K562 (cell line): ENCODE measurements around the gene SH3BP4. TPM values are rescaled to one million over a fixed set of nuclear protein-coding genes. Genes with fewer than 3 reads are reported as not detected.

Experiments used
- ATAC-seq: fragments of 200-7000 bp; cut with Tn5 transposase; 3 replicates; pipeline ENCODE4 v1.9.1; 2020; ENCODE audit warnings: moderate library complexity
- BruUV-seq: library from RNA; stranded (reverse); fragments of 400-500 nt; replicated peaks from 2 replicates; lab custom pipeline; 2021; lab: Mats Ljungman, UMichigan
- CTCF ChIA-PET: fragments of 300-600 bp; formaldehyde crosslinking; extraction: SDS; loops from one replicate; lab custom pipeline; 2021; ENCODE audit warnings: low intra/inter-chr PET ratio; lab: Yijun Ruan, JAX
- POLR2A ChIA-PET: fragments of 300-600, 350-650 bp; sonication (Branson Sonifier 250); formaldehyde crosslinking; extraction: SDS; loops from one replicate; lab custom pipeline; 2021; ENCODE audit warnings: antibody characterized with exemption, inconsistent platforms; lab: Yijun Ruan, JAX
- DNase-seq, 4 experiments: peaks; one replicate each; pipeline versions ENCODE4 v3.0.0 to v3.0.0-alpha.2; 2011 to 2018; ENCODE audit warnings: low spot score in 3 of 4, mixed read lengths in 3 of 4; ENCODE audit errors: extremely low read depth in 1 of 4
- FAIRE-seq: peaks from 2 replicates; lab custom pipeline; 2011; peaks lifted over from hg19 to GRCh38; lab: Jason Lieb, UNC
- H2AFZ ChIP-seq: 2 replicates; pipeline ENCODE4 v1.6.0; 2011; ENCODE audit warnings: low read depth, low read length, control low read depth, inconsistent platforms
- H3K27ac ChIP-seq: fragments of 200-600 bp; 3 replicates; pipeline ENCODE4 v1.8.0; 2011; ENCODE audit warnings: low read depth, mild to moderate bottlenecking, control low read depth, inconsistent platforms, low read length, moderate library complexity, mixed read lengths; ENCODE audit errors: extremely low read depth
- H3K27me3 ChIP-seq, 2 experiments: fragments of 300-600 bp in 1 of 2; 2 replicates in 1 of 2; 3 replicates in 1 of 2; pipeline versions ENCODE4 v1.6.0 to v1.8.0; 2011; ENCODE audit warnings: inconsistent platforms in 2 of 2, low read length in 2 of 2, mild to moderate bottlenecking in 1 of 2, mixed read lengths in 1 of 2, moderate library complexity in 1 of 2; ENCODE audit not compliant: control insufficient read depth in 2 of 2, insufficient read depth in 2 of 2
- H3K36me3 ChIP-seq: fragments of 300-600 bp; 3 replicates; pipeline ENCODE4 v1.8.0; 2011; ENCODE audit warnings: mild to moderate bottlenecking, low read length, inconsistent platforms; ENCODE audit not compliant: control insufficient read depth, insufficient read depth
- H3K4me1 ChIP-seq, 2 experiments: fragments of 200-600 bp in 1 of 2; replicated peaks in 1 of 2; 2 replicates in 1 of 2; 3 replicates in 1 of 2; pipeline versions ENCODE4 v1.5.1 to v1.8.0; 2011; ENCODE audit warnings: inconsistent platforms in 2 of 2, low read length in 2 of 2, mild to moderate bottlenecking in 1 of 2, mixed read lengths in 1 of 2, moderate library complexity in 1 of 2; ENCODE audit not compliant: control insufficient read depth in 2 of 2, insufficient read depth in 2 of 2
- H3K4me2 ChIP-seq: 2 replicates; pipeline ENCODE4 v1.6.1; 2011; ENCODE audit warnings: low read length, control low read depth, inconsistent platforms, mixed read lengths; ENCODE audit not compliant: insufficient read depth
- H3K4me3 ChIP-seq: fragments of 200-600 bp; sonication (generic), shearing (Covaris generic); 2 replicates; pipeline ENCODE4 v1.5.1; 2016; ENCODE audit warnings: control low read depth, inconsistent platforms
- H3K79me2 ChIP-seq: fragments of 200-600 bp; 3 replicates; pipeline ENCODE4 v1.8.0; 2011; ENCODE audit warnings: low read length, inconsistent platforms; ENCODE audit not compliant: control insufficient read depth, insufficient read depth
- H3K9ac ChIP-seq, 2 experiments: 2 replicates each; pipeline versions ENCODE4 v1.6.0 to v1.6.1; 2011; ENCODE audit warnings: low read depth in 2 of 2, low read length in 2 of 2, control low read depth in 1 of 2, inconsistent platforms in 1 of 2, mild to moderate bottlenecking in 1 of 2, mixed read lengths in 1 of 2; ENCODE audit not compliant: insufficient read depth in 1 of 2
- H3K9me1 ChIP-seq: one replicate; pipeline ENCODE4 v1.6.0; 2011; ENCODE audit warnings: inconsistent platforms, mild to moderate bottlenecking, low read length, moderate library complexity; ENCODE audit not compliant: control insufficient read depth, insufficient read depth
- H3K9me3 ChIP-seq: replicated peaks from 2 replicates; pipeline ENCODE4 v1.5.1; 2011; ENCODE audit warnings: low read depth, low read length, inconsistent platforms; ENCODE audit not compliant: control insufficient read depth, insufficient read depth
- H4K20me1 ChIP-seq: replicated peaks from 2 replicates; pipeline ENCODE4 v1.6.1; 2011; ENCODE audit warnings: low read length, inconsistent platforms, mixed read lengths; ENCODE audit not compliant: control insufficient read depth, insufficient read depth
- CREBBP ChIP-seq: IDR thresholded peaks from one replicate; pipeline ENCODE4 v1.6.1; 2012; ENCODE audit warnings: low read depth, mild to moderate bottlenecking, control low read depth, inconsistent platforms, low read length
- EHMT2 ChIP-seq: fragments of 450-650 bp; IDR thresholded peaks from 2 replicates; pipeline ENCODE4 v1.6.1; 2018; ENCODE audit warnings: antibody characterized with exemption
- ETV1 ChIP-seq: fragments of 450-650 bp; conservative IDR thresholded peaks from 2 replicates; pipeline ENCODE4 v1.6.1; 2016; ENCODE audit warnings: missing genetic modification characterization, control low read depth, low read depth, missing compliant biosample characterization
- FOXJ3 ChIP-seq: sonication (generic); formaldehyde crosslinking; IDR thresholded peaks from 2 replicates; pipeline ENCODE4 v1.4.0; 2020; ENCODE audit warnings: mild to moderate bottlenecking, missing genetic modification reagents
- HNRNPH1 ChIP-seq: fragments of 200-400 bp; formaldehyde crosslinking; optimal IDR thresholded peaks from 2 replicates; pipeline ENCODE3; 2017; ENCODE audit warnings: low read depth, mild to moderate bottlenecking, low read length, moderate library complexity
- HSF4 ChIP-seq: fragments of 250-450 bp; sonication (Bioruptor Pico); IDR thresholded peaks from 2 replicates; pipeline ENCODE4 v2.1.2; 2022; ENCODE audit warnings: mild to moderate bottlenecking, moderate library complexity, borderline replicate concordance
- NELFE ChIP-seq: IDR thresholded peaks from 2 replicates; pipeline ENCODE4 v1.6.1; 2011; ENCODE audit warnings: mild to moderate bottlenecking; ENCODE audit not compliant: insufficient read depth, insufficient read length
- NR2F6 ChIP-seq: fragments of 450-650 bp; formaldehyde crosslinking; IDR thresholded peaks from 2 replicates; pipeline ENCODE4 v1.4.0; 2020; ENCODE audit warnings: mild to moderate bottlenecking
- RERE ChIP-seq: sonication (generic); formaldehyde crosslinking; IDR thresholded peaks from 2 replicates; pipeline ENCODE4 v1.8.0; 2023; ENCODE audit warnings: missing genetic modification reagents, mild to moderate bottlenecking, borderline replicate concordance
- STAT5B ChIP-seq: fragments of 250-450 bp; sonication (Bioruptor Pico); IDR thresholded peaks from 2 replicates; pipeline ENCODE4 v1.8.0; 2021; ENCODE audit warnings: mild to moderate bottlenecking, inconsistent platforms
- ZBTB26 ChIP-seq: fragments of 450-650 bp; formaldehyde crosslinking; IDR thresholded peaks from 2 replicates; pipeline ENCODE4 v1.4.0; 2022; ENCODE audit warnings: missing genetic modification characterization
- ZNF165 ChIP-seq: fragments of 250-450 bp; sonication (Bioruptor Pico); IDR thresholded peaks from 2 replicates; pipeline ENCODE4 v1.4.0; 2020; ENCODE audit warnings: borderline replicate concordance
- ZNF274 ChIP-seq: IDR thresholded peaks from 2 replicates; pipeline ENCODE4 v1.6.1; 2011; ENCODE audit warnings: low read depth, mild to moderate bottlenecking, low read length, moderate library complexity, borderline replicate concordance
- ZNF644 ChIP-seq: fragments of 200-800 bp; sonication (Bioruptor generic); IDR thresholded peaks from 2 replicates; pipeline ENCODE4 v1.6.1; 2016; ENCODE audit warnings: low read depth, missing genetic modification characterization, missing compliant biosample characterization
- ZNF778 ChIP-seq: fragments of 450-650 bp; formaldehyde crosslinking; IDR thresholded peaks from 2 replicates; pipeline ENCODE4 v1.4.0; 2020; ENCODE audit warnings: mild to moderate bottlenecking, moderate library complexity
- ZNF830 ChIP-seq: fragments of 250-450 bp; sonication (Bioruptor Pico); IDR thresholded peaks from 2 replicates; pipeline ENCODE4 v1.5.0; 2021; ENCODE audit warnings: mild to moderate bottlenecking
- WGBS: fragments of 100-300 bp; shearing (Covaris generic); methylation state at CpG from one replicate; pipeline ENCODE4 v1.1.6; 2016; ENCODE audit warnings: low coverage, mixed read lengths; ENCODE audit not compliant: insufficient coverage; ENCODE audit errors: missing lambda C conversion rate; 5-methylcytosine and 5-hydroxymethylcytosine counted together
- in situ Hi-C: fragments of 300-500 bp; cut with MboI; formaldehyde crosslinking; loops from 4 replicates; pipeline ENCODE4 v1.15.0; 2018; ENCODE audit warnings: inconsistent platforms, mixed read lengths
- intact Hi-C: fragments of 100-400 bp; cut with micrococcal nuclease; formaldehyde crosslinking; loops from 2 replicates; pipeline ENCODE4 v1.14.2; 2022
- polyA plus RNA-seq, 8 experiments: library from polyadenylated mRNA; depleted of rRNA in 4 of 8; stranded (reverse) in 5 of 8; unstranded in 3 of 8; fragments of >200 nt; fragmentation: Nextera tagmentation in 2 of 8; fragmentation: Illumina TruSeq in 1 of 8; extraction: Ambion mirVana in 2 of 8; extraction: Trizol in 1 of 8; gene quantifications; 2 replicates each; pipeline versions ENCODE4 v1.2.1 to v1.2.3, GENCODE V29; 2011 to 2014; ENCODE audit warnings: inconsistent platforms in 1 of 8, missing spikeins in 1 of 8
- total RNA-seq, 7 experiments: library from RNA; depleted of rRNA in 6 of 7; stranded (reverse); fragments of >200 nt in 6 of 7; fragmentation: Illumina TruSeq in 2 of 7; extraction: Trizol in 2 of 7; gene quantifications; 2 replicates each; pipeline versions ENCODE4 v1.2.1 to v1.2.3, GENCODE V29; 2011 to 2021; ENCODE audit warnings: low replicate concordance in 1 of 7

SH3BP4 gene
- total and polyA plus RNA-seq, 9 of the 15 experiments (the other 6 are each of a cell fraction or from before 2014, with no cell fraction given): 0.03 to 0.28 (median 0.27) TPM; not detected in 6

GRCh38 chr2:235063471-235063961 is 111.7 kb downstream of the SH3BP4 start:
- DNase-seq (no peak), ATAC-seq (no peak), FAIRE-seq (no peak)
- in situ Hi-C loops: no loop called here
- no peak overlapping the region for H3K4me2 ChIP-seq
- ChIA-PET POLR2A (no interaction called here), CTCF (no interaction called here)
- no peaks in the 10 kb centered on the region for H3K36me3 ChIP-seq
- no peak overlapping the region for H3K9ac ChIP-seq
- TF ChIP-seq ZNF274 (no peak), ZNF165 (CRISPR knock-in tag) (no peak), ZNF830 (no peak), ETV1 (tag) (no peak), ZNF778 (CRISPR knock-in tag) (no peak), FOXJ3 (CRISPR knock-in tag) (no peak), CREBBP (no peak), HNRNPH1 (no peak), ZBTB26 (no peak), STAT5B (CRISPR knock-in tag) (no peak), ZNF644 (tag) (no peak), RERE (CRISPR knock-in tag) (no peak), NELFE (no peak), HSF4 (no peak), EHMT2 (no peak), NR2F6 (no peak)
- no peaks in the 10 kb centered on the region for H3K9me3 ChIP-seq
- no peak overlapping the region for H3K4me3 ChIP-seq
- no peaks in the 10 kb centered on the region for H4K20me1 ChIP-seq
- no peak overlapping the region for H3K27ac ChIP-seq
- no TSS peak for BruUV-seq
- no peak overlapping the region for H2AFZ ChIP-seq
- intact Hi-C loops: no loop called here
- no peaks in the 10 kb centered on the region for H3K79me2 ChIP-seq
- WGBS: 0% methylated on average over 14 of the region's 17 CpGs
- H3K27me3 ChIP-seq: peaks cover 0 to 23% of the 10 kb centered on the region in 2 experiments; a peak in 2 of 5 replicates
- H3K4me1 ChIP-seq: no peaks in the 10 kb centered on the region
- no peaks in the 10 kb centered on the region for H3K9me1 ChIP-seq
